ENCODE data around the gene MXD4. TPM values are rescaled to one million over a fixed set of nuclear protein-coding genes. Genes with fewer than 3 reads are reported as not detected.

Gene MXD4
- polyA plus RNA-seq, 1 of the 3 experiments (the other 2 are of a cell fraction): 38.6 TPM

- CTCF ChIA-PET: interaction anchor here (0.5 kb wide), 1 partner anchor 691 kb away, joined by 3 read pairs; no protein-coding TSS in a partner anchor
- H3K79me2 ChIP-seq (ENCODE audit: insufficient read depth): no peaks in the 10 kb centered on the region
- POLR2A ChIA-PET: no interaction called here
Observed at GRCh38 chr4:2283199-2283711, 21.3 kb upstream of the MXD4 start.

DNA sequence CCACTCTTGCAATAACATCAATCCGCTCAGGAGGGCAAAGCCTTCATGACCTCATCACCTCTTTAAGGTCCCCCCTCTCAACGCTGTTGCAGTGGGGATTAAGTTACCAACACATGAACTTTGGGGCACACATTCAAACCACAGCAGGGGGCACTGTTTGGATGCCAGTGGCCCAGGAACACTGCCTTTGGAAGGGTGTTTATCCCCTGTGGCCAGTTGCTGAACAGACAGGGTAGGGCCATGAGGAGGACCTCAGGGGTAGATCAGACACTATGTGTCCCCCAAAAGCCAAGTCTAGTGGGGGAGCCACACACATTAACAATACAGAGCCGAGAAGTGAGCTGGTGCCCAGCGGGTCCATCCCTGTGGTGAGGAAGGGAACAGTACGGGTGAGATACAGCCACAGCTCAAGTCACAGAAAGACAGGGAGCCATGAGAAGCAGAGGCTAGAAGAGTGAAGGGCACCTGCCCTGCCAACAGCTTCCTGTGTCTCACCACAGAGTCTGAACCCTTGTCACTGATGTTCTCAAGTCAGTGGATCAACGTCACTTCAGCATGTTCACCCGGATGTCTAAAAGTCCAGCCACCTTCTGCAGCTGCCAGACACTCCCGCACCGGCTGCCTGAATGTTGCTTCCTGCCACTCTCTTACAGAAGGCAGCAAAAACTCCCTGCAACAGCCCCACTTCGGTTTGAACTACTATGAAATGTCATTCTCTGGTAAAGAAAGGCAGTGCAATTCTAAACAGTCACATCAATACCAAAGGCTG lies 19.9 kb upstream of the MXD4 start:
- Histone ChIP-seq H2AFZ (ENCODE audit: low read depth) (no peak overlapping the region), H3K4me2 (no peak overlapping the region), H3K9me2 (no peaks in the 10 kb centered on the region), H3K9me3 (no peaks in the 10 kb centered on the region), H3K79me2 (ENCODE audit: insufficient read depth) (no peaks in the 10 kb centered on the region), H3K9ac (no peak overlapping the region), H3F3A (replicated peaks; ENCODE audit: insufficient read depth) (no peaks in the 10 kb centered on the region), H3K27ac (ENCODE audit: low read depth in 2 of 2, low read length in 1 of 2) (no peak overlapping the region), H4K20me1 (ENCODE audit: insufficient read depth) (no peaks in the 10 kb centered on the region), H3K4me3 (ENCODE audit: low read depth in 2 of 2, low read length in 1 of 2) (no peak overlapping the region), H3K36me3 (replicated peaks in 1 of 2; ENCODE audit: control insufficient read depth in 1 of 2, insufficient read depth in 2 of 2, low read length in 1 of 2) (no peaks in the 10 kb centered on the region), H3K27me3 (ENCODE audit: insufficient read depth) (no peaks in the 10 kb centered on the region), H3K4me1 (ENCODE audit: control insufficient read depth in 1 of 2, insufficient read depth in 2 of 2, low read depth in 1 of 2, low read length in 1 of 2) (peaks cover 0 to 12% of the 10 kb centered on the region in 2 experiments; a peak in 1 of 4 replicates)
- no peak for DNase-seq
- TF ChIP-seq RAD21 (IDR thresholded peaks at IDR 0.05; ENCODE audit: low read length): peak; percentile 32; the same call in 1 of the 2 replicates
- no peak for TF ChIP-seq NFIC (IDR thresholded peaks at IDR 0.05; ENCODE audit: borderline replicate concordance)
- TF ChIP-seq REST (IDR thresholded peaks at IDR 0.05; ENCODE audit: low read depth, low read length): no peak
- TF ChIP-seq SMC3 (IDR thresholded peaks at IDR 0.05; ENCODE audit: low read depth, low read length): peak; percentile 12; the same call in 1 of the 2 replicates
- TF ChIP-seq ZBTB33 (IDR thresholded peaks at IDR 0.05; ENCODE audit: borderline replicate concordance, low read depth): no peak
- no peak for TF ChIP-seq JUND (IDR thresholded peaks at IDR 0.05)
- TF ChIP-seq GATA2 (CRISPR knock-in tag; IDR thresholded peaks at IDR 0.05): no peak
- 79% methylated on average over 10 of the region's 10 CpGs for whole genome bisulfite sequencing (ENCODE audit: low lambda C conversion rate)
- CTCF ChIA-PET: interaction anchor here (1.1 kb wide), 1 partner anchor 62 kb away, joined by 3 read pairs; no protein-coding TSS in a partner anchor
- POLR2A ChIA-PET: no interaction called here

More at GRCh38 chr4:2283199-2283711, 21.3 kb upstream of the MXD4 start:
- DNase-seq: no peak
- H3F3A ChIP-seq (replicated peaks; ENCODE audit: insufficient read depth): no peaks in the 10 kb centered on the region
- no peak overlapping the region for H3K4me3 ChIP-seq (ENCODE audit: low read depth in 2 of 2, low read length in 1 of 2)
- H3K9me3 ChIP-seq: no peaks in the 10 kb centered on the region
- no peaks in the 10 kb centered on the region for H3K27me3 ChIP-seq (ENCODE audit: insufficient read depth)
- H3K9me2 ChIP-seq: no peaks in the 10 kb centered on the region
- no peak overlapping the region for H3K4me2 ChIP-seq
- H3K9ac ChIP-seq: no peak overlapping the region
- no peaks in the 10 kb centered on the region for H3K36me3 ChIP-seq (replicated peaks in 1 of 2; ENCODE audit: control insufficient read depth in 1 of 2, insufficient read depth in 2 of 2, low read length in 1 of 2)
- TF ChIP-seq ZBTB33 (IDR thresholded peaks at IDR 0.05; ENCODE audit: borderline replicate concordance, low read depth) (no peak), RCOR1 (IDR thresholded peaks at IDR 0.05; ENCODE audit: low read length) (no peak), EP300 (IDR thresholded peaks at IDR 0.05; ENCODE audit: borderline replicate concordance in 1 of 2, low read depth in 1 of 2, low read length in 1 of 2) (no peak)
- H2AFZ ChIP-seq (ENCODE audit: low read depth): no peak overlapping the region
- no peak overlapping the region for H3K27ac ChIP-seq (ENCODE audit: low read depth in 2 of 2, low read length in 1 of 2)
- peaks cover 0 to 21% of the 10 kb centered on the region in 2 experiments; a peak in 1 of 4 replicates for H3K4me1 ChIP-seq (ENCODE audit: control insufficient read depth in 1 of 2, insufficient read depth in 2 of 2, low read depth in 1 of 2, low read length in 1 of 2)
- WGBS (ENCODE audit: low lambda C conversion rate): 63% methylated on average over 3 of the region's 3 CpGs
- H4K20me1 ChIP-seq (ENCODE audit: insufficient read depth): no peaks in the 10 kb centered on the region

Data from SK-N-SH (cell line).